ENCODE results near the gene SHCBP1.

DNA sequence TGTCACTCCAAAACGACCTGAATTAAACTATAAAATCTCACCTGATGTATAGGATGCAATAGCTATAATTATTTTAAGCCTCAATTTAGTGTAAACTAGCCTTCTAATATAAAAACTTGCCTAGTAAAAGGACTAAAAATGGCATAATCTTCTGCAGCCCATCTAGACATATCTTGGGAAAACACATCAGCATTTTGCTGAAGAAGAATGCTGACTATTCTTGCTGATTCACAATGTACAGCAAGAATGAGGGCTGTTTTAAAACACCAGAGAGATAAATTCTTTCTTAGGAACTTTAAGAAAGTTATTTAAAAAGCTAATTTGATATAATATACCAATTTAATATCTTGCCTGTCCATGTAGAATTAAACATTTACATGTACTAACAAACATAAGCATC lies 63.2 kb downstream of the SHCBP1 start:
- no peak for TF ChIP-seq POLR2A (IDR thresholded peaks at IDR 0.05)
- TF ChIP-seq CTCF (IDR thresholded peaks at IDR 0.05), result no peak

All from uterus (tissue), 2 donors.